Gastroesophageal sphincter (tissue), 2 donors: ENCODE data around the gene SMIM45.

Experiments
- EP300 ChIP-seq: sonication (generic); formaldehyde crosslinking; IDR thresholded peaks from one replicate; pipeline ENCODE4 v1.6.1; 2017; ENCODE audit warnings: antibody characterized with exemption, mild to moderate bottlenecking
- POLR2A ChIP-seq, 2 donors: fragments of 450-650 bp; IDR thresholded peaks; one replicate each; pipeline ENCODE4 v1.6.1; 2017; ENCODE audit warnings: antibody characterized with exemption in 2 of 2, mild to moderate bottlenecking in 2 of 2, moderate library complexity in 1 of 2
- POLR2AphosphoS5 ChIP-seq: sonication (generic); formaldehyde crosslinking; IDR thresholded peaks from one replicate; pipeline ENCODE4 v1.6.1; 2017; ENCODE audit warnings: antibody characterized with exemption

- TF ChIP-seq POLR2A (IDR thresholded peaks at IDR 0.05): no peak
- TF ChIP-seq EP300: no peak
- TF ChIP-seq POLR2AphosphoS5: no peak
Measured at GRCh38 chr22:41913040-41913719, 38.8 kb upstream of the SMIM45 start.
